IMR-90 (cell line): ENCODE results near the gene CCDC12. TPM values are rescaled to one million over a fixed set of nuclear protein-coding genes. Genes with fewer than 3 reads are reported as not detected.
A peak's percentile ranks its signal among the peaks of the same experiment; 100 is the strongest.

ENCODE experiments used
- ATAC-seq: fragments of 200-7000 bp; cut with Tn5 transposase; 2 replicates; pipeline ENCODE4 v1.9.1; 2020; ENCODE audit warnings: low read depth, mild to moderate bottlenecking, moderate library complexity
- BruUV-seq: library from RNA; stranded (reverse); fragments of 400-500 nt; replicated peaks from 2 replicates; lab custom pipeline; 2021; lab: Mats Ljungman, UMichigan
- CTCF ChIA-PET: fragments of 300-600 bp; formaldehyde crosslinking; extraction: SDS; loops from one replicate; lab custom pipeline; 2021; ENCODE audit warnings: antibody characterized with exemption; lab: Yijun Ruan, JAX
- POLR2A ChIA-PET: fragments of 300-600 bp; sonication (Branson Sonifier 250); formaldehyde crosslinking; loops from one replicate; lab custom pipeline; 2022; ENCODE audit warnings: antibody characterized with exemption; ENCODE audit not compliant: unreplicated experiment; lab: Charles Lee
- DNase-seq: peaks from one replicate; pipeline ENCODE4 v3.0.0; 2013
- H2AFZ ChIP-seq: replicated peaks from 2 replicates; pipeline ENCODE3; 2013; ENCODE audit warnings: low read length, mild to moderate bottlenecking; ENCODE audit not compliant: poor library complexity
- H2AK5ac ChIP-seq: 2 replicates; pipeline ENCODE4 v1.6.1; 2013; ENCODE audit warnings: low read depth, low read length, inconsistent platforms
- H2AK9ac ChIP-seq: replicated peaks from 2 replicates; pipeline ENCODE3; 2013; ENCODE audit warnings: mild to moderate bottlenecking, low read depth, low read length, moderate library complexity; ENCODE audit not compliant: poor library complexity
- H2BK120ac ChIP-seq: 2 replicates; pipeline ENCODE4 v1.6.1; 2013; ENCODE audit warnings: low read depth, low read length, inconsistent platforms
- H2BK15ac ChIP-seq: 3 replicates; pipeline ENCODE4 v1.6.1; 2013; ENCODE audit warnings: low read depth, low read length, inconsistent platforms
- H2BK20ac ChIP-seq: 2 replicates; pipeline ENCODE4 v1.6.1; 2013; ENCODE audit warnings: low read depth, mild to moderate bottlenecking, inconsistent platforms, low read length, moderate library complexity
- H2BK5ac ChIP-seq: 2 replicates; pipeline ENCODE4 v1.6.1; 2013; ENCODE audit warnings: mild to moderate bottlenecking, low read depth, low read length, inconsistent platforms; ENCODE audit not compliant: poor library complexity, severe bottlenecking
- H3K14ac ChIP-seq: replicated peaks from 2 replicates; pipeline ENCODE4 v1.6.1; 2013; ENCODE audit warnings: low read depth, low read length, inconsistent platforms
- H3K18ac ChIP-seq: 2 replicates; pipeline ENCODE4 v1.6.1; 2013; ENCODE audit warnings: low read depth, low read length, control low read depth
- H3K23ac ChIP-seq: 2 replicates; pipeline ENCODE4 v1.6.1; 2013; ENCODE audit warnings: low read depth, low read length, inconsistent platforms
- H3K27ac ChIP-seq: 2 replicates; pipeline ENCODE4 v1.5.1; 2013; ENCODE audit warnings: mild to moderate bottlenecking, control low read depth, low read length; ENCODE audit not compliant: insufficient read depth
- H3K27me3 ChIP-seq: 2 replicates; pipeline ENCODE4 v1.6.1; 2013; ENCODE audit warnings: low read length; ENCODE audit not compliant: control insufficient read depth, insufficient read depth
- H3K36me3 ChIP-seq: 2 replicates; pipeline ENCODE4 v1.6.1; 2013; ENCODE audit warnings: low read length, mixed read lengths; ENCODE audit not compliant: control insufficient read depth, insufficient read depth
- H3K4ac ChIP-seq: 2 replicates; pipeline ENCODE4 v1.6.1; 2013; ENCODE audit warnings: low read depth, low read length, inconsistent platforms
- H3K4me1 ChIP-seq: 2 replicates; pipeline ENCODE4 v1.6.1; 2013; ENCODE audit warnings: low read length, mixed read lengths; ENCODE audit not compliant: control insufficient read depth, insufficient read depth
- H3K4me2 ChIP-seq: 2 replicates; pipeline ENCODE4 v1.6.1; 2013; ENCODE audit warnings: low read depth, mild to moderate bottlenecking, control low read depth, low read length, moderate library complexity
- H3K4me3 ChIP-seq: 2 replicates; pipeline ENCODE4 v1.5.1; 2013; ENCODE audit warnings: low read depth, mild to moderate bottlenecking, control low read depth, low read length, moderate library complexity; ENCODE audit not compliant: insufficient read depth
- H3K56ac ChIP-seq: 2 replicates; pipeline ENCODE4 v1.6.1; 2013; ENCODE audit warnings: low read length, inconsistent platforms; ENCODE audit not compliant: insufficient read depth; ENCODE audit errors: extremely low read depth
- H3K79me1 ChIP-seq, 2 experiments: 2 replicates each; pipeline ENCODE4 v1.6.1; 2013; ENCODE audit warnings: low read length in 2 of 2, inconsistent platforms in 1 of 2, low read depth in 1 of 2
- H3K9ac ChIP-seq: 2 replicates; pipeline ENCODE4 v1.6.1; 2013; ENCODE audit warnings: low read depth, low read length, control low read depth
- H3K9me1 ChIP-seq: 2 replicates; pipeline ENCODE4 v1.6.1; 2013; ENCODE audit warnings: low read length, inconsistent platforms; ENCODE audit not compliant: insufficient read depth
- H3K9me3 ChIP-seq: 2 replicates; pipeline ENCODE4 v1.6.1; 2013; ENCODE audit warnings: low read length; ENCODE audit not compliant: control insufficient read depth, insufficient read depth
- H4K20me1 ChIP-seq: 2 replicates; pipeline ENCODE4 v1.6.1; 2013; ENCODE audit warnings: low read length, inconsistent platforms; ENCODE audit not compliant: insufficient read depth
- H4K5ac ChIP-seq: 2 replicates; pipeline ENCODE4 v1.6.1; 2013; ENCODE audit warnings: mild to moderate bottlenecking, low read depth, low read length, control low read depth
- H4K8ac ChIP-seq, 2 experiments: 2 replicates each; pipeline ENCODE4 v1.6.1; 2013; ENCODE audit warnings: low read depth in 2 of 2, low read length in 2 of 2, control low read depth in 1 of 2, inconsistent platforms in 1 of 2
- H4K91ac ChIP-seq: 2 replicates; pipeline ENCODE4 v1.6.1; 2013; ENCODE audit warnings: low read depth, low read length, inconsistent platforms; ENCODE audit not compliant: insufficient read depth
- NFE2L2 ChIP-seq: fragments of 150-350 bp; IDR thresholded peaks from 2 replicates; pipeline ENCODE4 v1.6.1; 2016; ENCODE audit warnings: low read depth, mild to moderate bottlenecking, low read length
- RAD21 ChIP-seq: IDR thresholded peaks from 2 replicates; pipeline ENCODE4 v1.6.1; 2012; ENCODE audit warnings: low read length, improper control_type of control experiment
- dilution Hi-C: fragments of 300-500 bp; cut with HindIII; formaldehyde crosslinking; loops from one replicate; pipeline ENCODE4 v1.14.3; 2018; ENCODE audit warnings: low sequenced_read_pairs; ENCODE audit not compliant: unreplicated experiment
- in situ Hi-C: fragments of 300-500 bp; cut with MboI; formaldehyde crosslinking; loops from 3 replicates; pipeline ENCODE4 v1.14.3; 2019; ENCODE audit warnings: low sequenced_read_pairs, inconsistent platforms, mixed read lengths
- intact Hi-C: fragments of 100-400 bp; cut with micrococcal nuclease; formaldehyde crosslinking; loops from 2 replicates; pipeline ENCODE4 v1.10.0; 2022
- polyA plus RNA-seq, 3 experiments: library from polyadenylated mRNA; depleted of rRNA; stranded (reverse); fragments of >200 nt; gene quantifications; 2 replicates each; pipeline ENCODE4 v1.2.3, GENCODE V29; 2012; ENCODE audit warnings: low replicate concordance in 1 of 3
- total RNA-seq: library from RNA; depleted of rRNA; stranded (reverse); fragments of >200 nt; gene quantifications from 2 replicates; pipeline ENCODE4 v1.2.3, GENCODE V29; 2012

CCDC12 gene
- total and polyA plus RNA-seq, 2 of the 4 experiments (the other 2 are of a cell fraction), result 15.2 to 35.1 TPM

DNA sequence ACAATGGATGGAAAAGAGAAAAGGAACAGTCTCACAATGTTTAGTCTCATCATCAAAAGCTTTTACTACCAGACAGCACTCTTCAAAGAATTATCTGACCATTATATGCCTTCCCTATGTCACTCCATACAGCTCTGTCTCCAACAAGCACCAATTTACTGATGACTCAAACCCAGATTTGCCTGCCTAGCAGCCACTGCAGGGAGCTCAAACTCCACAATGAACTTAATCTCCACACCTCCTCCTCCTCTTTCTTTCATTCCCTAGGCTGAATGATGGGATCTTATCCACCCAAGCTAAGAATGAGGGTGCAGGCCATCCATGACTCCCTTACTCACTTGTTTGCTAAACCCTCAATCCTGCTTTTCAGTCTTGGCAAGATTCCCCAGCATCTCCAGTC lies 48.4 kb upstream of the CCDC12 start:
- dilution Hi-C loops (no loop called here), in situ Hi-C loops (no loop called here), intact Hi-C loops (loop anchor here (5.0 kb wide), 1 partner anchor 137 kb away; the partner anchor contains the start of gene SETD2)
- Histone ChIP-seq H3K4me2 (no peak overlapping the region), H3K18ac (no peak overlapping the region), H2BK5ac (no peak overlapping the region), H4K5ac (no peak overlapping the region), H3K36me3 (peaks cover 9% of the 10 kb centered on the region), H3K79me1 (peaks cover 22 to 68% of the 10 kb centered on the region in 2 experiments), H3K56ac (no peak overlapping the region), H3K14ac (no peak overlapping the region), H4K91ac (no peak overlapping the region), H3K9me3 (no peaks in the 10 kb centered on the region), H3K4ac (no peak overlapping the region), H2AK5ac (no peak overlapping the region), H2AFZ (no peak overlapping the region), H2BK20ac (no peak overlapping the region), H3K9ac (no peak overlapping the region), H3K4me3 (no peak overlapping the region), H3K9me1 (peaks cover 15% of the 10 kb centered on the region), H2AK9ac (no peak overlapping the region), H3K23ac (no peak overlapping the region), H2BK120ac (no peak overlapping the region), H4K8ac (no peak overlapping the region), H4K20me1 (peaks cover 36% of the 10 kb centered on the region), H2BK15ac (no peak overlapping the region), H3K27me3 (no peaks in the 10 kb centered on the region), H3K27ac (no peak overlapping the region), H3K4me1 (peaks cover 5% of the 10 kb centered on the region)
- ChIA-PET POLR2A (no interaction called here), CTCF (interaction anchor here (0.6 to 0.7 kb wide), 2 partner anchors 58 to 209 kb away, joined by 3 to 7 read pairs; no protein-coding TSS in a partner anchor)
- peak; percentile 59 for DNase-seq
- ATAC-seq, result peak; percentile 86
- no TSS peak for BruUV-seq
- TF ChIP-seq NFE2L2, result no peak
- peak; percentile 33; the same call in 1 of the 2 replicates for TF ChIP-seq RAD21
